IPS-18c (cell line): ENCODE measurements around the gene MYO1E.

Source experiments
- H3K4me3 ChIP-seq: 2 replicates; pipeline ENCODE4 v1.7.0; 2013; ENCODE audit warnings: low read depth, mild to moderate bottlenecking, low read length, moderate library complexity; ENCODE audit not compliant: insufficient read depth
- H3K9me3 ChIP-seq: one replicate; pipeline ENCODE4 v1.6.1; 2013; ENCODE audit warnings: mild to moderate bottlenecking, low read length, moderate library complexity; ENCODE audit not compliant: control insufficient read depth, insufficient read depth

Gene MYO1E

DNA sequence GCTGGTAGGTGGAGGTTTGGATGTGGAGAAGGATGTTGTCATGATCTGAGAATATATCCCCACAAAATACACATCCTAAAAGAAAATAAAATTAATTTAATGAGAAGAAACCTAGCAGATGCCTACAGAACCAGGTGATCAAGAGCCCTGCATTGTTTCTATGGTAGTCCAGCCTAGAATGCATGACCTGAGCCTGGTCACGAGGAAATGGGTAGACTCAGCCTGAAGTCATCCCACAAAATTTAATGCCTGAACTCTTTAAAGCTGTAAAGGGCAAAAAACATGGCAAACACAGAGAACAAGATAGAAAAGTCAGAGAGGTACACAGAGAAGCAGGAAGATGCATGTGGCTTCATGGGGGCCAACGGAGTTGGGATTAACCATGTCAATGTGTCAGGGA is 130.0 kb downstream of the MYO1E start:
- H3K4me3 ChIP-seq: no peak overlapping the region
- no peaks in the 10 kb centered on the region for H3K9me3 ChIP-seq

DNA sequence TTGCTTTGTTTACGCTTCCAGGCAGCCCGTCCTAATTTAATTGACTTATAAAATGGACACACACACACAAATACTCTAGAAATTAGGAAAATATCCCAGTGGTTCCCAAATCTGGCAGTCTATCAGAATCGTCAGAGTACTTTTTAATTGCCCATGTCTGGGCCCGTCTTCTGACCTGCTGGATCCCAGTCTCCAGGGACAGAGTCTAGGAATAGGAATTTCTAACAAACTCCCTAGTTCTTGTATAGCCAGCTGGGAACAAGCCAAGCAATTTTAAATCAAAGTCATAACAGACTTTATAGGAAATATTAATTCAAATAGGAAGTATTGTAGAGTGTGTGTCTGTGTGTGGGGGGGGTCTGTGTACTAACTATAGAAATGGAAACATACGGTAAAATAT is 132.6 kb downstream of the MYO1E start:
- Histone ChIP-seq H3K4me3 (no peak overlapping the region), H3K9me3 (no peaks in the 10 kb centered on the region)

- Histone ChIP-seq H3K4me3 (no peak overlapping the region), H3K9me3 (no peaks in the 10 kb centered on the region)
Observed at GRCh38 chr15:59237924-59238331, 134.7 kb downstream of the MYO1E start.

GRCh38 chr15:59237119-59237855 is 135.4 kb downstream of the MYO1E start:
- Histone ChIP-seq H3K9me3 (no peaks in the 10 kb centered on the region), H3K4me3 (no peak overlapping the region)

DNA sequence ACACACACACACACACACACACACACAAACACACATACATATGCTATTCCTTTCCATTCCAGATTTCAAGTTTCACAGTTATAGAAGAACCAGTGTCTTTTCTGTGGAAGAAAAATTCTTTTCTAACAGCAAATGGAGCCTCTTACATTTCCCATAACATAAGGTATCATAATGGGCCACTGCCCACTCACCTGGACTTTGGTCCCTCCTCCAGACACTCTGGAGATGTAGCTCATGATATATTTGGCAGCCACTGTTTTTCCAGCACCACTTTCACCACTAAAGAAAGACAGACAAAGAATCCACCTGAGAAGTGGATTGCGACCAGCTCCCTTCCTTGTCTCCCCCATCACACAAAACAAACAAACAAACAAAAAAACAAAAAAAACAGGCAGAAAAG is 136.3 kb downstream of the MYO1E start:
- Histone ChIP-seq H3K9me3 (no peaks in the 10 kb centered on the region), H3K4me3 (no peak overlapping the region)

- no peaks in the 10 kb centered on the region for H3K9me3 ChIP-seq
- no peak overlapping the region for H3K4me3 ChIP-seq
Observed at GRCh38 chr15:59232476-59232875, 140.2 kb downstream of the MYO1E start.

GRCh38 chr15:59230531-59231055 is 142.1 kb downstream of the MYO1E start:
- Histone ChIP-seq H3K9me3 (no peaks in the 10 kb centered on the region), H3K4me3 (no peak overlapping the region)

- H3K9me3 ChIP-seq: no peaks in the 10 kb centered on the region
- H3K4me3 ChIP-seq: no peak overlapping the region
Observed at GRCh38 chr15:59229453-59229852, 143.2 kb downstream of the MYO1E start.

DNA sequence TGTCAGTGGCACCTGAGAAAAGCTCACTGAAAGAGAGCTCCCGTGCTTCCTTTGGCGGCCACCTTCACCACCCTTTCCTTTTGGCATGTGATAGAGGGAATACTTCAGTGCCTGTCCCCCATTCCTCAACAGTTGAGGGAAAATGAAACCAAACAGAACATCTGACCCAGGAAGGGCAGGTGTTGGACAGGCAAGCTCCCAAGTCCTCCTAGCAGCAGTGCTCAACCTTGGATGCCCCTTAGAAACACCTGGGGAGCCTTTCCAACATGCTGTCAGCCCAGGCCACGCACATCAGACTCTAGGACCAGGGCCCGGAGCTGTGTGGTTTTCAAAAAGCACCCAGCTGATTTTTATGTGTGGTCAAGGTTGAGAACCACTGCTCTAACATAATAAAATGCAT is 143.7 kb downstream of the MYO1E start:
- no peaks in the 10 kb centered on the region for H3K9me3 ChIP-seq
- no peak overlapping the region for H3K4me3 ChIP-seq

DNA sequence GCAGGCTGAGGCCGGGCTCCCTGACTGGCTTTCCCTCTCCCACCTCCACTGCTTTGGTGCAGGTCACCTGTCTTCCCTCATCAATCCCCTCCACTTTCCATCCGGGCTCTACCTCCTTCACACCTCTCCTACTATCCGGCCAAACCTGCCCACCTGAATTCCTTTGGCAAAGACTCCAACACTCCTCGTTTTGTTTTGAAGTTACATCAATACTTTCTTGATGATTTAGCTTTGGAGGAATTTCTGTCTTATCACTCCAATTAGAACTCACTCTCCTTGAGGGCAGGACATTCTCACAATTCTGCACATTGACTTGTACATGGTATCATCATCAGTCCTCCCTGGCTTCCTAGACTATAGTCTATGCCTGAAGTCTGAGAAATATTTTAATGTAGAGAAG is 145.7 kb downstream of the MYO1E start:
- Histone ChIP-seq H3K4me3 (no peak overlapping the region), H3K9me3 (no peaks in the 10 kb centered on the region)

DNA sequence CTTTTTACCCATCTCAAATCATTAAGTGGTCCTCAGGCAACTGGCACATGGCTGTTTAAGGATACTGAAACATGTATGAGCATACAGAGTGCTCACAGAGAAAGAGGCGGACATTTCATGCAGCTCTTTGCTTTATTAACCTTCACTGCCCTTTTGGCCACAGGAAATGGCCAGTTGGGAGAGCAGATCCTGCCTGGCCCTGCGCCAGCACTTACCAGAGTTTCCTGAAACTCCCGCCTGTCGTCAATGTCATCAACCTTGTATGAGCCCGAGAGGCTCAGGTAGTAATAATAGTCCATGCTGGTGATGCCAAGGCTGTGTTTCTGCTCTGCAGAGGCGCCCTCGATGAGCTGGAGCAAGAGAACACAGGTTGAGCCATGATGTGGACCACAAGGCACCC is 148.2 kb downstream of the MYO1E start:
- Histone ChIP-seq H3K9me3 (no peaks in the 10 kb centered on the region), H3K4me3 (no peak overlapping the region)

GRCh38 chr15:59223736-59224135 is 148.9 kb downstream of the MYO1E start:
- no peaks in the 10 kb centered on the region for H3K9me3 ChIP-seq
- no peak overlapping the region for H3K4me3 ChIP-seq

DNA sequence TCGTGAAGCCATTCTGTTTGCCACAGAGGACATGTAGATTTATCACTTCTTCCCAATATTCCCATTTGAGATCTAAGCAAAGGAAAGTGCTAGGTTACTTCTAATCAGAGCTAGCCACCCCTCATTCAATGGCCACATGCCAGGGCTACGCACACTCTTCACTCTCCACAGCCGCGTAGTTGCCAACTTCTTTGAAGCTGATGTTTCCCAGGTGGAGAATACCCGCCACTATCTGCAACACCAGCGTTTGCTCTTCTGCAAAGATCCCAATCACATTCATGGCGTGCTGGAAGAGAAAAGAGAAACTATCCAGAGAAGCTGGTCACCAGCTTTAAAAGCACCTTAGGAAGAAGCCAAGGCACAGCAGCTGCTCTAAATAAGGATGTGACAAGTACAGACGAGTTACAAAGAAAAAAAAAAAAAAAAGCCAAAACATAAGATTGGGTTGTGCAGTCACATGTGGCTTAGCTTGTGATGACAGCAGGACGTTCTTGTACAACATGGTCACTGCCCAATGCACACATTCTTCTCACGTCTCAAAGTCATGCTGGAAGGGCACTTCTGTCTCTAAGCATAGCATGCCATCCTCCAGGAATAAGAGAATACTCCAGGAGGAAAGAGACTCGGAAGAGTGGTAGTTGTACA is 149.6 kb downstream of the MYO1E start:
- Histone ChIP-seq H3K4me3 (no peak overlapping the region), H3K9me3 (no peaks in the 10 kb centered on the region)

GRCh38 chr15:59221511-59222505 is 150.9 kb downstream of the MYO1E start:
- H3K9me3 ChIP-seq: no peaks in the 10 kb centered on the region
- H3K4me3 ChIP-seq: no peak overlapping the region

DNA sequence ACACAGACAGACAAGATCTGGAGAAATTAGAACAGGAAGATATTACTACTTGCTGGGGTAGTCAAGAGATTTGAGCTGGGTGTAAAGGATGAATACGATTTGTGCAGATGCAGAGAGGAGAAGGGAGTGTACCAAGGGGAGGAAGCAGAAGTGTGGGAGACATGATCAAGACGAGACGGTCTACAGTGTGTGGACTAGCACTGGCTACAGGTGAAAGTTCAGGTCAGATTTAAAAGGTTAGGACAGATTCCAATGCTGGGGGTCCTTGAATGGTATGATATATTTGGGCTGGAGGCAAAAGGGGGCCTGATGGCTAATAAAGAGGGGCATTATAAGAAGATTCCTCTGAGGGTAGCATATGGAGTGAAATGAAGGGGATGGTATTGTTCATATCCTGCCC is 154.0 kb downstream of the MYO1E start:
- Histone ChIP-seq H3K4me3 (no peak overlapping the region), H3K9me3 (no peaks in the 10 kb centered on the region)

- Histone ChIP-seq H3K9me3 (no peaks in the 10 kb centered on the region), H3K4me3 (no peak overlapping the region)
Observed at GRCh38 chr15:59217876-59218498, 154.7 kb downstream of the MYO1E start.

DNA sequence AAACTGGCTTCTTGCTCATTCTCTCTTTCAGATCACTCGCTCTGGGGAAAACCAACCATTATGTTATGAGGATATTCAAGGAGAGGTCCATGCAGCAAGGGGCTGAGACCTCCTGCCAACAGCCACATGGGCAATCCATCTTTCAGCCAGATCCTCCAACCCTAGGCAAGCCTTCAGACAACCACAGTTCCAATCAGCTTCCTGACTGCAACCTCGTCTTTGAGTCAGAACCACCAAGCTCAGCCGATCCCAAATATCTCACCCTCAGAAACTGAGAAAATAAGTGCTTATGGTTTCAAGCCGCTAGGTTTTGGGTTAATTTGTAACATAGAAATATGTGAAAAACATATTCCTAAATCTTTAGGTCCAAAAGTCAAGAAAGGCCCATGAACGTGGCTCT is 155.8 kb downstream of the MYO1E start:
- no peak overlapping the region for H3K4me3 ChIP-seq
- no peaks in the 10 kb centered on the region for H3K9me3 ChIP-seq
